Measurements from ENCODE around the gene SUSD5.
"Not testable (repeated sequence)": the region's sequence is repeated elsewhere in the genome, so short reads cannot be mapped to it uniquely, and the experiment has no call there.

SUSD5 gene

DNA sequence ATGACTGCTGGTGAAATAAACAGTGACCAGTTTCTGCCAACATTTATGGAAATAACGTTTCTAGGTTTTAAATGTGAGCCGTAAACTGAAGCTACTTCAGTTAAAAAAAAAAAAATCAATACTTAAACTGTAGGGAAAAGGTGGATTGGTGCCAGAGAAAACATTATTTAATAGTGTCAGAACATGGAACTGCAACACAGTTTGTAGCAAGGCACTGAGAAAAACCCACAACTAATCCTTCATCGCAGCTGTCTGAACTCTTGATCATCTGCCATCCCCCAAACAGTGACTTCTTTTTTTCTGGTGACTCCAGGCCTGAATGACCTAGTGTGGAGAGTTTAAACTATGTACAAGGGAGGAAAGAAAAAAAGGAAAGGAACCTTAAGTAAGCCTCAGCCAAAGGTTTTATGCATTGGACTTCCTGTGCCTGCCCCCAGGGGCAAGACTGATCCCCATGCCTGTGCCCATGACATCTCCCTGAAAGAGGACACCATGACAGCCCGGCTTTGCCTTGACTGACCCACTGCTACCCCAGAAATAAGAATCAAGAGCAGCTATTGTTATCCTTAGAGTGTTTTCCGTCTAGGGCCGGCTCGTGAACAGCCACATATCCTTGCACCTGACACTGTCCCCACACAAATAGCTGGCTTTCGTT, 71.7 kb downstream of the SUSD5 start:
- DNase-seq = no peak

DNA sequence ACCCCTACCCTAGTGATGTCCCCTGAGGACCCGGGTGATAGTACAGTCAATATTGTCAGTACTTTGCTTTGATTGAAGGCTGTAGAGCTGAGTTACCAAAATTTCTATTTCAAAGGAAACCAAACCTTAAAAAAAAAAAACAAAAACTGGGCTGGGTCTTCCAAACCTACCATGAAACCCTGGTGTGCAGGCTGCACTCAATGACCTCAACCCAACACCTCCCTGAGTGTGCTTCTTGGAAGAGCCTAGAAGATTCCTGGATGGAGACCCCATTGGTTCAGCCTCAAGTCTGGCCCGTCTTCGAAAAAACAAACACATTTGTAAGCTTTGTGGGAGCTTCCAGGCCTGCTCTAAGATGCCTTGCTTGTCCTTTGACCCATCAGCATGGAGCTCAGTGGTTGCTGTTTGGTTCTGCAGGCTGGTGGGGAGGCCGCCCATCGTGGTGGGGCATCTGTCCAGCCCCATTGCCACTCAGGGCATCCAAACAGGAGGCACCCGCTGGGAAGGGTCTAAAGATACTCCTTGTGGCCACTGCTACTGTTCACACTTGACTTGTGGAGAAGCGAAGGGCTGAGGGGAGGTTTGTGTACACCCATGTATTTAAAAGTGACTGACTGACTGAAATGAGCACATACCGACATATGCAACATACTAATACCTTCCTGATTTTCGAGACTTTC, 72.6 kb downstream of the SUSD5 start:
- DNase-seq = no peak

DNA sequence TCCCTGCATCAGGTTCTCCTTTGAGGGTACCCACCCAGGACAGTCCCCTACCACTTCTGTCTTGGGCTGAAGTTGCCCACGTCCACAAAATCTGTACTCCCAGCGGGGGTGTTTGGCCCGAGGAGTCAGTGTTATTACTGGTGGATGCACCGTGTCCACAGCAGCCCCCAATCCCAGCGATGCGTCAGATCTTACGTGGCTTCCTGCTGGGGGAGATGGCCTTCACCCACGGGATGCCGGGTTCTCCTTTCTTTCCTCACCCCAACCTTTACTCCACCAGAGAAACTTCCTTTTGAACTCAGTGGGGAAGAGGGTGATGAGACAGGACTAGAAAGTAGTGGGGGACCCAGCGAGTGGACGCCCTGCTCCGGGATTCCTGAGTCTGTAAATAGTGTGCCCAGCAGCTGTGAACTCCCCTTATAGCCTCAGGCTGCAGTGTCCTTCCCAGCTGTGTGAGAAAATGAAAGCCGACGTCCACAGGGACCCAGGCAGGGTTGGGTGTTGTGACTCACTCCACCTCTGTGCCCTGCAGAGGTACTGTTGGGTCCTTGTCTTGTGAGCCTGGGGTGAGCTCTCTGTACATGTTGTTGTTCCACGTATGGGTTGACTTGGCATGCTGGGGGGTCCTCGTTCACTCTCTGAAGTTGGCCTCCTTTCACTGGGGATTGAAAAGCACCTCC, 73.2 kb downstream of the SUSD5 start:
- no peak for DNase-seq

GRCh38 chr3:33144433-33144832, 74.2 kb downstream of the SUSD5 start:
- peak; percentile 9 to 14 for DNase-seq

DNA sequence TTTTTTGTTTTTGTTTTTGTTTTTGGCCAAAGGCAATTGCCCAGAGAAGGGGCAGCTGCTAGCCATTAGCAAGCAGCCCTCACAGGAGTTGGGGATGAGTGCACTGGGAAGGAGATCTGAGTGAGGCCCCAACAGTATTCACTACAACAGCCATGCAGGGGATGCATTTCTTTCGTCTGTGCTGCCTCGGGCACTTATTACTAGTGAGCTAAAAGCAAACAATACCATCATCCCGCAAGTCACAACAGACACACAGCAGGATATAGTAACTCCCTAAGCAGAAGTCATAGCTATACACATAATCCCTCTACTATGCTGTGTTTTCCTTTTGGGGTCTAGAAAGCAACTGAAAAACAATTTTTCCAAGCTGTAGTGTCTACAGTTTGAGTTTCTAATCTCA, 77.6 kb downstream of the SUSD5 start:
- no peak for DNase-seq

- no peak for DNase-seq
These were observed 78.6 kb downstream of the SUSD5 start for GRCh38 chr3:33139996-33140395.

DNA sequence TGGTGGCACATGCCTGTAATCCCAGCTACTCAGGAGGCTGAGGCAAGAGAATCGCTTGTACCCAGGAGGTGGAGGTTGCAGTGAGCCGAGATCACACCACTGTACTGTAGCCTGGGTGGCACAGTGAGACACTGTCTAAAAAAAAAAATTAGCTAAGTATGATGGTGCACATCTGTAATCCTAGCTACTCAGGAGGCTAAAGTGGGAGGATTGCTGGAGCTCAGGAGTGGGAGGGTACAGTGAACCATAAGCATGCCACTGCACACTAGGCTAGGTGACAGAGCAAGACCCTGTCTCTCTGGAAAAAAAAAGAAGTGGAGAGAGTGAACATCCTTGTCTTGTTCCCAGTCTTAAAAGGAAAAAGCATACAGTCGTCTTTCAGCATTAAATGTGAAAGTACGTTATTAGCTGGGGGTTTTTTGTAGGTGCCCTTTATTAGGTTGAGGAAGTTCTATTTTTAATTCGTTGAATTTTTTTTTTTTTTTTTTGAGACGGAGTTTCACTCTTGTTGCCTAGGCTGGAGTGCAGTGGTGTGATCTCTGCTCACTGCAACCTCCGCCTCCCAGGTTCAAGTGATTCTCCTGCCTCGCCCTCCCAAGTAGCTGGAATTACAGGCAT, 79.5 kb downstream of the SUSD5 start:
- DNase-seq = not testable (repeated sequence)

DNA sequence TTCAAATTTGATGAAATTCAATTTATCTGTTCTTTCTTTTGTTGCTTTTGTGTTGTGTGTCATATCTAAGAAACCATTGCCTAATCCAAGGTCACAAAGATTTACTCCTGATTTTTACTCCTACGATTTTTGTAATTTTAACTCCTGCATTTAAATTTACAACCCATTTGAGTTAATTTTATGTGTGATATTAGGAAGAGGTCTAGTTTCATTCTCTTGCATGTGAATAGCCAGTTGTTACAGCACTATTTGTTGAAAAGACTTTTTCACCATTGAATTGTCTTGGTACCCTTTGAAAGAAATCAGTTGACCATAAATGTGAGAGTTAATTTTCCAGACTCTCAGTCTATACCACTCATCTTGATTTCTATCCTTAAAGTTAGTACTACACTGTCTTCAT, 80.9 kb downstream of the SUSD5 start:
- DNase-seq = no peak

DNA sequence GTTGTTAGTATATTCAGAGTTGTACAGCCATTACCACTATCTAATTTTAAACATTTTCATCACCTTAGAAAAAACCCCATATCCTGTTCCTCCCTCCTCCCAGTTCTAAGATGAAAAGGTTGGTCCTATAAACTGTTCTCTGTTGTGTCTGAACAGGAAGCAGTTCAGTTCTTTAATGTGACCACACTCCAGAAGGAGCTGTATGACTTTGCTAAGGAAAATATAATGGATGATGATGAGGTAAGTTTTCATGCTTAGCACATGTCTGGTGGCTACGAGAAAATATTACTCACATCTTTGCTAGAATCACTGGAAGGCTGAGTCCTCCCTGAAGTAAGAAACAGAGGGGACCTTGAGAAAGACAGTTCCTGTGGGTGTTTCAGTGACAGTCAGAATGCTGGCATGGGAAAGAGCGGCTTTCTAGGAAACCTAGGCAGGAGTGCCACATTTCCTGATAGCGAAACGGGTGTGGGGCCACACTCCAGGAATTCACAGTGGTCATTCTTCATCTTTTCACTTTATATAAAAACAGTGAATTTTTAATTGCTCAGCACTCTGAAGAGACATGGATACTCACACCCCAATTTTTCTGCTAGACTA, 84.5 kb downstream of the SUSD5 start:
- DNase-seq = no peak

GRCh38 chr3:33132019-33132360, 86.6 kb downstream of the SUSD5 start:
- no peak for DNase-seq

- DNase-seq = peak; percentile 18 to 33
These were observed 87.1 kb downstream of the SUSD5 start for GRCh38 chr3:33131331-33132018.

- DNase-seq = no peak
These were observed 88.5 kb downstream of the SUSD5 start for GRCh38 chr3:33130144-33130543.

- no peak for DNase-seq
These were observed 89.9 kb downstream of the SUSD5 start for GRCh38 chr3:33128706-33129105.

GRCh38 chr3:33125840-33126239, 92.8 kb downstream of the SUSD5 start:
- DNase-seq = no peak

- no peak for DNase-seq
These were observed 94.0 kb downstream of the SUSD5 start for GRCh38 chr3:33124638-33125037.

DNA sequence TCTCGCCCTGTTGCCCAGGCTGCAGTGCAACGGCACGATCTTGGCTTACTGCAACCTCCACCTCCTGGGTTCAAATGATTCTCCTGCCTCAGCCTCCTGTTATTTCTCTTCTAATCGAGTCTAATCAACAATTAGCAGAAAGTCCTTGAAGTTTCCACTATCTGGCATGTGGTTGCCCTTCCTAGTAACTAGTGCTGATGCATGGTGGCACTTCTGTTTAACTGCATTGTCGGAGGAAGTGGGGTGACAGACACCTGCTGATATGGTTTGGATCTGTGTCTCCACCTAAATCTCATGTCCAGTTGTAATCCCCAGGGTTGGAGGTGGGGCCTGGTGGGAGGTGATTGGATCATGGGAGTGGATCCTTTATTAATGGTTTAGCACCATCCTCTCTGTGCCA, 95.6 kb downstream of the SUSD5 start:
- no peak for DNase-seq

- DNase-seq = no peak
These were observed 98.7 kb downstream of the SUSD5 start for GRCh38 chr3:33119891-33120290.

GRCh38 chr3:33117461-33117860, 101.1 kb downstream of the SUSD5 start:
- no peak for DNase-seq

DNA sequence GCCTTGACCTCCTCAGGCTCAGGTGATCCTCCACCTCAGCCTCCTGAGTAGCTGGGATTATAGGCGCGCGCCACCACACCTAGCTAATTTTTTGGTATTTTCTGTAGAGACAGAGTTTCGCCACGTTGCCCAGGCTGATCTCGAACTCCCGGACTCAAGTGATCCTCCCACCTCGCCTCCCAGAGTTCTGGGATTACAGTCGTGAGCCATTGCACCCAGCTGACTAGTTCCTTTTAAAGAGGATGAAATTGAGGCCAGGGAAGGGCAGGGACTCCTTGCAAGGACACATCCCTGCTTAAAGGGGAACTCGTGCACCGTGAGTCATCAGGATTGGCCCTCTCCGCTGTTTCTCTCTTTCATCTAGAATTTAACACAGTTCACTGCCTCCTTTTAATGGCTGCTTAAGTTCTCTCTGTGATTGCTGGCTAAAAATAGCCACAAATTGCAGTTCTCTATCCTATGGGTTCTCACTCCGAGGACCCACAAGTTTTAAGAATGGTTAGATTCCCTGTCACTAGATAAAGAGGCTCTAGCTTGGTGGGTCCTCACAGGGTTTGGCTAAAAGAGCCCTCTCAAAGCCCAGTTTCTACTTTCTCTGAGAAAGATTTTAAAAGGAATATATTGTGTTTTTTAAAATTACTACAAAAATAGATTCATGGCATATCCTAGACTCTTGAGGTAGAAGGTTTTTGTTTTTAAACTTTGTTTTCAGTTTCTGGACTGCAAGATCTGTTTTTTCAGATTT, 103.4 kb downstream of the SUSD5 start:
- DNase-seq = no peak

- DNase-seq = no peak
These were observed 104.0 kb downstream of the SUSD5 start for GRCh38 chr3:33114622-33115023.

DNA sequence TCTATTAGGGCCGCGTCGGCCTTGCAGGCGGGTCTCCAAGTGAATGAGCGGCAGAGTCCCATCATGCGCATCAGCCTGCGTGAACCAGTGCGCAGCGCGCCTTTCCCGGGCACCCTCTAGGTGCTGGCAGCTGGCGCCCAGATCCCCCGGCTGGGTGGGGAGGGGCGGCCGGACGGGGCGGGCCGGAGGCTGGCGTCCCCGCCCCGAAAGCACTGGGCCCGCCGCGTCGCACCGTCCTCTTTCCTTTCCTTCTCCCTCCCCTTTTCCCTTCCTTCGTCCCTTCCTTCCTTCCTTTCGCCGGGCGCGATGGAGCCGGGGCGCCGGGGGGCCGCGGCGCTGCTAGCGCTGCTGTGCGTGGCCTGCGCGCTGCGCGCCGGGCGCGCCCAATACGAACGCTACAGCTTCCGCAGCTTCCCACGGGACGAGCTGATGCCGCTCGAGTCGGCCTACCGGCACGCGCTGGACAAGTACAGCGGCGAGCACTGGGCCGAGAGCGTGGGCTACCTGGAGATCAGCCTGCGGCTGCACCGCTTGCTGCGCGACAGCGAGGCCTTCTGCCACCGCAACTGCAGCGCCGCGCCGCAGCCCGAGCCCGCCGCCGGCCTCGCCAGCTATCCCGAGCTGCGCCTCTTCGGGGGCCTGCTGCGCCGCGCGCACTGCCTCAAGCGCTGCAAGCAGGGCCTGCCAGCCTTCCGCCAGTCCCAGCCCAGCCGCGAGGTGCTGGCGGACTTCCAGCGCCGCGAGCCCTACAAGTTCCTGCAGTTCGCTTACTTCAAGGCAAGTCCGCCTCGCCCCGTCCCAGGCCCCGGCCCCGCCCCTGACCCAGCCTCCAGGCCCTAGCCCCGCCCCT, 104.6 kb downstream of the SUSD5 start, which contains the start of gene CRTAP:
TSS of gene CRTAP (plus strand) at position 243 of the 850 bp plus-strand sequence. CDS start at position 307, 64 bp downstream.
- DNase-seq = peak; percentile 81 to 82

All from activated CD4-positive, alpha-beta T cell treated with anti-CD3 and anti-CD28 coated beads for 4 hours (primary cell).